ENCODE data around the gene POLR2J.

The POLR2J gene

DNA sequence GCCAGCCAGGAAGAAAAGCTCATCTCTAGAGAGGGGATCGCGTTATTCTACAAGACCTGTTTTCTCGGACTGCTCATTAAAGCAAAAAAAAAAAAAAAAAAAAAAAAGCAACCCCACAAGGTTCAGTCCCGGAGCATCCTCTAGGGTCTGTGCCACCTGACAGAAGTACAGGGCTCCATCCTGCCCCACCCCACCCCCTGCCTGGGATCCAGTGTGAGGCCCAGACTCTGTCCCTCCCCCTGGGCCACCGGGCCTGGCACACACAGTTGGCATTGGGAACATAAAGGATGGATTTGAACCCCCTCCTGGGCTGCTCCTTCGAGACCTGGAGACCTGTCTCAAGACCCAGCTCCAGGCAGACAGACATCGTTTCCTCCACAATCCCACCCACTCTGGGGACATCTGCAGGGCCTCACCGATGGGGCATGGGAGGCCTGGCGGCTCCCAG lies 44.7 kb downstream of the POLR2J start:
- DNase-seq = peak; percentile 35

DNA sequence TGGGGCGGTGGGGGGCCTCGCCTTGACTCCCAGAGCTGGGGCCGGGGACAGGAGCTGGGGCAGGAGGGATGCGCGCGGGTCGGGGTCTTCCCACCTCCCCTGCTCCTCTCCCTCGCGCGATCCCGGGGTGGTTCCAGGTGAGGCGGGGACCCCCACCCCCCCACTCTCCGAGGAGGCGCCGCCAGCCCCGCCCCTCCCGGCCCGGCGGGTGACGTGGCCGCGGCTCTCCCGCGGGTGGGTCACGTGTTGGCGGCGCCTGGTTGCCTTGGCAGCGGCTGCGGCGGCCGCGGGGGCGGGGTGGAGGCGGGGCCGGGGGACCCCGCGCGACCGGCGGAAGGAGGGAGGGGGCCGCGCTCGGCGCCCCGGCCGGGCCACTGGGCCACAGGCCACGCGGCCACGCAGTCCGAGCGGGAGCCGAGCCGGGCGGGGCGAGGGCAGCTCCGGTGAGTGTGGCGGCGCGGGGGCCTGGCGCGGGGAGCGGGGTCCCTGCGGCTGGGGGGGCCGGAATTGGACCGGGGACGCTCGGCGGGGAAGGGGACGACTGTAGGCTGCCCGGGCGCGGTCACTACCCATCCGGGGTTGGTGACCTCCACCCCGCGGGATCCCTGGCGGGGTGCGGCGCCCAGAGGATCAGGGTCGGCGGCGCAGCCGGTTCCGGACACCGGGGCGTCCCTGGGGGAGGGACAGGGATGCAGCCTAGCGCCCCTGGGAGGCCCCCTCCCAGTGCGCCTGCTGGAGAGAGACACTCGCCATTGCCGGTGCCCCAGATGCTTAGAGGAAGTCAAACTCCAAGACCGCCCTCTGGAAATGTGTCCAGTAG lies 45.3 kb downstream of the POLR2J start, which contains the start of gene ORAI2:
Gene ORAI2 (plus strand): TSS at position 357 of the 820 bp plus-strand sequence. CDS start 5,382 bp downstream, outside the sequence.
- DNase-seq = peak; percentile 44

- peak; percentile 9 for DNase-seq
These were observed 46.1 kb downstream of the POLR2J start for GRCh38 chr7:102432442-102433218.

DNA sequence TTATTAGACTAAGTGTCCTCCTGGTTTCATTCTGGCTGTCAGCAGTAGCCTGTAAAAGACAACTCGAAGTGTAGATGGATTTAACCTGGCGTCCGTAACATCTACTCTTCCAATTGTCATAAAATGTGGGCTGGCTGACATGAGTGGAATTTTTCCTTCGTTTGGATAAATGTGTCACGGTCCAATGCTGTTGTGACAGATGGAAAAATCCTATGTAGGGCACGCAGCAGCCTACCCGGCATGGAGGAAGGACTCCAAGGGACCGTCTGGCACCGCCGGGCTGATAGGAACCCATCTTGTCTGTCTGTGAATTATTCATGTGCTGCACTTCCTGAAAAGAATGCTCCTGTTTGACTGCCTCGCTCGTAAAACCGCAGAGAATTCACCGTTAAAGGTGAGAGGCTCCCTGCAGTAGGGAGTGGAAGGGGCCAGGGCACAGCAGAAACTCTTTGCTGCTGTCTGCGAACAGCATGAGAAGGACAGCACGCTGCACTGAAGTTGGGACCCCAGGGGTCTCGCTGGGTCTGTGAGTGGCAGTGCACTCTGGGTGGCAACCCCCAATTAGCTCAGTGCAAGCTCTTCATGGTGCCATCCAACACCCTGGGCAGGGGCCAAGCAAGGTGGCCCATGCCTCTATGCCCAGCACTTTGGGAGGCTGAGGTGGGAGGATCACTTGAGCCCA lies 47.0 kb downstream of the POLR2J start:
- peak; percentile 69 for DNase-seq

DNA sequence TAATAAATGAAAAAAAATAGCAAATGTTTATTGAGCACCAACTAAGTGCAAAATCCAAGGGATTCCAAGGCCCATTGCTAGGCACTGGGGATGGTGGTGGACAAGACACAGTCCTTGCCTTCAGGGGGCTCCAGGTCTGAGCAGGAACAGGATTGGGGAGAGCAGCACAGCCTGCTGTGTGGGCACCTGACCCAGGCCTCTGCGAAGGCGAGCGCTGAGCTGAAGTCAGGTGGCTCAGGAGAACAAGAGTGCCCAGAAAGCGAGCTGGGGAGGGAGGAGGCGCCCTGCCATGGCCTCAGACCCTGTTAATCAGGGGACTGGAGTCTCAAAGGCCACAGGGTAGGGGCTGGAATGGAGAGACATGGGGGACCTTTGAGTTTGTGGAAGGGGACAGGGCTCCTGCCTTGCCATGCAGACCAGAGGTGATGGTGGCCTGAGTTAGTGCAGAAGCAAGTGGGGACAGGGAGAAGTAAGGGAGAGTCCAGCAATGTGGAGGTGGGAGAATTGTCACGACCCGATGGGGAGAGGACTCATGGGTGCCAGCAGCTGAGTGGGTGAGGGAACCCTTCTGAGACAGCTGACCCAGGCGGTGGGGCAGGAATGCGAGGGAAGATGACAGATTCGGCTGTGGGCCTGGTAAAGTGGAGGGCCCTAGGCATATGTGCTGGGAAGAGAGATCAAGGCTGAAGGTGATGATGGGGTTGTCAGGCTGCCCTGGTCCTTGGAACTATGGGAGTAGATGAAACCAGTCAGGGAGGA lies 49.4 kb downstream of the POLR2J start:
- no peak for DNase-seq

GRCh38 chr7:102427019-102427405 lies 51.7 kb downstream of the POLR2J start:
- DNase-seq = no peak

DNA sequence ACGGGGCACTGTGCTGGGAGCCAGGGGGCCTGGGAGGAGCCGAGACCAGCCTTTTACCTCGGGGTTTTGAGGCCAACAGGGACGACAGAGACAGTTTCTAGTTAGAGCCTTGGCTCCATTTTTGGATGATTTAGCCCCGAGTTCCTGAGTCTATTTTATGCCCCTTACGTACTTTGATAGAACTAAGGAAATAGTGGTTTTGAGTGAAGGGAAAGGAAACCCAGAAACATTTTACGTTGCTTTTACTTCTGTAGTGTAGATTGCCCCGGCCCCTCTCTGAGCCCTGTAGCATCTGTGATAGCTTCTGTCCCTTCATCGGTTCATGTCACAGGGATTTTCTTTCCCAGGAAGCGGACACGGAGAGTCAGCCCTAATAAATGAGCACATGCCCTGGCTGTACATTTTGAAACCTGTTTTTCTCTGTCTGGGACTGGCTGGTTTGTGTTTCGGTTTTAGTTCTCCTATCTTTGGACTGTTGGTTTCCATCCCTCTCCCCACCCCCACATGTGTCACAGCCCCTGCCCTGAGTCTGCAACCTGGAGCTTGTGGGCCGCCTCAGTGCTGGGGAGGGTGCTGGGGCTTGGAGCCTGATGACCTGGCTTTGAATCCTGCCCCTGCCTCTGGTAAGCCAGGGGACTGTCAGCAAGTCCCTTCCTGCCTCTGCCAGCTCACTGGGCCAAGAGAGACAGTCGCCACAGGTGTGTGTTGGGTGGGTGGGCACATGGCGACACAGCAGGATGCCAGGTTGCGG lies 52.3 kb downstream of the POLR2J start:
- DNase-seq = no peak

DNA sequence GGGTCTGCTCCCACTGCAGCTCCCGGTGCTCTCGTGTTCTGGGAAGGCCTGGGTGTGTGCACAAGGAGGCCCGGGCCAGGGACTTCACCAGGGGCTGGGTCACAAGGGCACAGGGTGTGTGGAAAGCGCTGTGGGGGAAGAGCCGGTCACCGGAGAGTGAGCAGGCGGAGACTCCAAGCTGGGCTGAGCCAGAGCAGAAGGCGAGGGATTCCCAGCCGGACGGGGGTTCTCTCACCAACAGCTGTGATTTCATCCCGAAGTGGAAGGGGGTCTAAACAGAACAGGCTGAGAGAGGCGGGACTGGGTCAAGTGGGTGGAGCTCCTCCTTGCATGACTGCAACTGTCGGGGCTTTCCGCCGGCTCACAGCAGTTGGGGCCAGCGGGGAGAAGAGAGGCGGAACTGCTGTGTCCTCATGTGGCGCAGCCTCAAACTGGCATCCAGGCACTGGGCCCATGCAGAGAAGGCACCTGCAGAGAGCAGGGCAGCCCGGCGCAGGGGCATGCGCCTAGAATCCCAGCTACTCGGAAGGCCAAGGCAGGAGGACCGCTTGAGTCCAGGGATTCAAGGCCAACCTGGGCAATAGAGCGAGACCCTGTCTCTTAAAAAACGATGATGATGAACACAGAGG lies 53.0 kb downstream of the POLR2J start:
- DNase-seq = no peak

GRCh38 chr7:102424787-102425218 lies 53.9 kb downstream of the POLR2J start:
- DNase-seq = no peak

DNA sequence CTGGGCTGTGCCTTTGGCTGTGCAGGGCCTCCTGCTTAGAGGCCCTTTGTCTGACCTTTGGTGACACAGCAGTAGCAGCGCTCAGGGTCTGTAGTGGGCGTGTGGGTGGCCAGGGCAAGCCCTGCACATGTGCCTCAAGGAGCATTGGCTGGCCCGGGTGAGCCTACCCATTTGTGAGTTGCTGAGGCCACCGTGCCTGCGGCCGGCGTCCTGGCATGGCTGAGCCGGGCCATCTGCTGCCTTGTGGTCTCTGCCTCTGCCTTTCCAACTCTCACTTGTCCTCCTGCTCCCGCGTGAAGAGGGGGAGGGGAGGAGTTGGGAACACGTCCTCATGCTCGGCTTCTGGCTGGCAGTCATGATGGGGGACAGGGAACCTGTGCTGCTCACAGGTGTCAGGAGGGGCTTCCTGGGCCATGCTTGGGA lies 54.6 kb downstream of the POLR2J start:
- DNase-seq = no peak

Data from NCI-H2171 treated with DMSO at 0.1 percent for 48 hours (cell line).